Measurements from ENCODE around the gene FRYL. TPM values are rescaled to one million over a fixed set of nuclear protein-coding genes. Genes with fewer than 3 reads are reported as not detected.

FRYL gene
- total RNA-seq, 1 donor from 2014 or later = 31.7 TPM

DNA sequence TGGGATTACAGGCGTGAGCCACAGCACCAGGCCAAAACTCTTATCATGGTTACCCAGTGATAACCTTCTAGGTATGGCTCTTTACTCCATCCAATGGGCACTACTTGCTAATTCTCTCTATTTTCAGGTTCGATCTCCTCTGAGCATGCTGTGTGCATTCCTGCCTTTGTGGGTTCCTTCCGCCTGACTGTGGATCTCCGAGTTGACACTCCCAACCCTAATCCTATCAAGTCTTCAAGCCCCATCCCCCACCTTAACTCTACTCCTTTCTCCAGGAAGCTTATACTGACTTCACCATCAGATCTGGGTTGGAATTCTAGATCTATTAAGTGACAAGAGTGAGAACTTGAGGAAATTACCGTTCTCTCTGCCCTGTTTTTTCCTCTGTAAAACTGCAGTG lies 225.5 kb downstream of the FRYL start:
- H3K4me3 ChIP-seq (ENCODE audit: low read depth, low read length) = no peak overlapping the region
- H3K36me3 ChIP-seq (ENCODE audit: control insufficient read depth, insufficient read depth, low read length) = peaks cover 1% of the 10 kb centered on the region
- no peak for DNase-seq (ENCODE audit: low read depth)
- TF ChIP-seq CTCF (IDR thresholded peaks at IDR 0.05; ENCODE audit: insufficient read depth, low read length, poor library complexity, severe bottlenecking) = no peak
- H3K27me3 ChIP-seq (ENCODE audit: control insufficient read depth, insufficient read depth, low read length) = no peaks in the 10 kb centered on the region

GRCh38 chr4:48553720-48554119 lies 226.4 kb downstream of the FRYL start:
- H3K36me3 ChIP-seq (ENCODE audit: control insufficient read depth, insufficient read depth, low read length) = peaks cover 1% of the 10 kb centered on the region
- TF ChIP-seq CTCF (IDR thresholded peaks at IDR 0.05; ENCODE audit: insufficient read depth, low read length, poor library complexity, severe bottlenecking) = no peak
- no peak for DNase-seq (ENCODE audit: low read depth)
- H3K4me3 ChIP-seq (ENCODE audit: low read depth, low read length) = no peak overlapping the region
- H3K27me3 ChIP-seq (ENCODE audit: control insufficient read depth, insufficient read depth, low read length) = no peaks in the 10 kb centered on the region

- no peak for DNase-seq (ENCODE audit: low read depth)
Observed at GRCh38 chr4:48546336-48546735, 233.7 kb downstream of the FRYL start.

GRCh38 chr4:48543796-48544195 lies 236.3 kb downstream of the FRYL start:
- no peaks in the 10 kb centered on the region for H3K27me3 ChIP-seq (ENCODE audit: control insufficient read depth, insufficient read depth, low read length)
- no peak overlapping the region for H3K4me3 ChIP-seq (ENCODE audit: low read depth, low read length)
- no peak for TF ChIP-seq CTCF (IDR thresholded peaks at IDR 0.05; ENCODE audit: insufficient read depth, low read length, poor library complexity, severe bottlenecking)
- no peaks in the 10 kb centered on the region for H3K36me3 ChIP-seq (ENCODE audit: control insufficient read depth, insufficient read depth, low read length)
- peak; percentile 29 for DNase-seq (ENCODE audit: low read depth)

More at GRCh38 chr4:48546336-48546735, 233.7 kb downstream of the FRYL start:
- Histone ChIP-seq H3K27me3 (ENCODE audit: control insufficient read depth, insufficient read depth, low read length) (no peaks in the 10 kb centered on the region), H3K36me3 (ENCODE audit: control insufficient read depth, insufficient read depth, low read length) (no peaks in the 10 kb centered on the region), H3K4me3 (ENCODE audit: low read depth, low read length) (no peak overlapping the region)
- TF ChIP-seq CTCF (IDR thresholded peaks at IDR 0.05; ENCODE audit: insufficient read depth, low read length, poor library complexity, severe bottlenecking) = peak; percentile 59

GRCh38 chr4:48542888-48543287 lies 237.2 kb downstream of the FRYL start:
- no peak for DNase-seq (ENCODE audit: low read depth)
- no peak overlapping the region for H3K4me3 ChIP-seq (ENCODE audit: low read depth, low read length)
- no peaks in the 10 kb centered on the region for H3K36me3 ChIP-seq (ENCODE audit: control insufficient read depth, insufficient read depth, low read length)
- no peak for TF ChIP-seq CTCF (IDR thresholded peaks at IDR 0.05; ENCODE audit: insufficient read depth, low read length, poor library complexity, severe bottlenecking)
- H3K27me3 ChIP-seq (ENCODE audit: control insufficient read depth, insufficient read depth, low read length) = no peaks in the 10 kb centered on the region

GRCh38 chr4:48539597-48539996 lies 240.5 kb downstream of the FRYL start:
- H3K27me3 ChIP-seq (ENCODE audit: control insufficient read depth, insufficient read depth, low read length) = no peaks in the 10 kb centered on the region
- no peak for DNase-seq (ENCODE audit: low read depth)
- no peak for TF ChIP-seq CTCF (IDR thresholded peaks at IDR 0.05; ENCODE audit: insufficient read depth, low read length, poor library complexity, severe bottlenecking)
- H3K4me3 ChIP-seq (ENCODE audit: low read depth, low read length) = no peak overlapping the region
- no peaks in the 10 kb centered on the region for H3K36me3 ChIP-seq (ENCODE audit: control insufficient read depth, insufficient read depth, low read length)

Data from kidney epithelial cell (primary cell).